Smooth muscle cell (in vitro differentiated cells): ENCODE measurements around the gene MED12L. TPM values are rescaled to one million over a fixed set of nuclear protein-coding genes. Genes with fewer than 3 reads are reported as not detected.
A peak's percentile ranks its signal among the peaks of the same experiment; 100 is the strongest.

Source experiments
- DNase-seq: peaks from one replicate; lab custom pipeline; 2025; ENCODE audit not compliant: unreplicated experiment; lab: John Stamatoyannopoulos, UW
- H2AFZ ChIP-seq: fragments of 200-600 bp; sonication (generic); 2 replicates; pipeline ENCODE4 v1.6.0; 2016; ENCODE audit warnings: antibody characterized with exemption, low read depth, mild to moderate bottlenecking
- H3F3A ChIP-seq: fragments of 200-600 bp; sonication (generic); 2 replicates; pipeline ENCODE4 v1.6.0; 2017; ENCODE audit warnings: antibody characterized with exemption, low read depth
- H3K27ac ChIP-seq: fragments of 200-600 bp; sonication (generic); 2 replicates; pipeline ENCODE4 v1.5.1; 2016; ENCODE audit warnings: low read depth, mild to moderate bottlenecking
- H3K27me3 ChIP-seq: fragments of 200-600 bp; sonication (generic); 2 replicates; pipeline ENCODE4 v1.6.1; 2016; ENCODE audit warnings: low read depth, mild to moderate bottlenecking
- H3K36me3 ChIP-seq: fragments of 200-600 bp; sonication (generic); 2 replicates; pipeline ENCODE4 v1.5.1; 2016; ENCODE audit warnings: low read depth
- H3K4me1 ChIP-seq: fragments of 200-600 bp; sonication (generic); 2 replicates; pipeline ENCODE4 v1.5.1; 2016; ENCODE audit warnings: low read depth
- H3K4me2 ChIP-seq: fragments of 200-600 bp; sonication (generic); 2 replicates; pipeline ENCODE4 v1.6.0; 2016; ENCODE audit warnings: mild to moderate bottlenecking
- H3K4me3 ChIP-seq: fragments of 200-600 bp; sonication (generic); 2 replicates; pipeline ENCODE4 v1.5.1; 2016; ENCODE audit warnings: mild to moderate bottlenecking
- H3K79me2 ChIP-seq: fragments of 200-600 bp; sonication (generic); 2 replicates; pipeline ENCODE4 v1.6.0; 2016; ENCODE audit warnings: low read depth, mild to moderate bottlenecking
- H3K9ac ChIP-seq: fragments of 200-600 bp; sonication (generic); 2 replicates; pipeline ENCODE4 v1.6.0; 2016; ENCODE audit warnings: low read depth
- H3K9me3 ChIP-seq: fragments of 200-600 bp; sonication (generic); replicated peaks from 2 replicates; pipeline ENCODE4 v1.5.1; 2016; ENCODE audit warnings: low read depth
- H4K20me1 ChIP-seq: fragments of 200-600 bp; sonication (generic); 2 replicates; pipeline ENCODE4 v1.6.0; 2016; ENCODE audit warnings: low read depth
- WGBS: methylation state at CpG from one replicate; pipeline ENCODE4 v1.1.7; 2016; ENCODE audit warnings: low lambda C conversion rate; 5-methylcytosine and 5-hydroxymethylcytosine counted together
- polyA plus RNA-seq: library from polyadenylated mRNA; unstranded; fragments of >200 nt; fragmentation: Nextera tagmentation; extraction: Ambion mirVana; gene quantifications from 2 replicates; pipeline ENCODE4 v1.2.1, GENCODE V29; 2016
- total RNA-seq: library from RNA; depleted of rRNA; stranded (reverse); fragments of >200 nt; gene quantifications from 2 replicates; pipeline ENCODE4 v1.2.3, GENCODE V29; 2014
- TF ChIP-seq, protein P1 (sequence below): fragments of 200-600 bp; sonication (generic); IDR thresholded peaks from 2 replicates; pipeline ENCODE4 v1.5.1; 2017; ENCODE audit warnings: borderline replicate concordance, mild to moderate bottlenecking, antibody characterized with exemption; ENCODE audit not compliant: insufficient read depth, poor library complexity, severe bottlenecking

The MED12L gene
- total and polyA plus RNA-seq, 2 experiments from 2014 or later = 0.26 to 1.5 TPM

- no peak overlapping the region for H3K9ac ChIP-seq
- H3K36me3 ChIP-seq = no peaks in the 10 kb centered on the region
- H3K4me3 ChIP-seq = no peak overlapping the region
- 95% methylated on average over 6 of the region's 6 CpGs for WGBS
- no peaks in the 10 kb centered on the region for H3K27me3 ChIP-seq
- no peak for DNase-seq
- no peak overlapping the region for H2AFZ ChIP-seq
- no peaks in the 10 kb centered on the region for H3K9me3 ChIP-seq
- peaks cover 1% of the 10 kb centered on the region for H3F3A ChIP-seq
- TF ChIP-seq, protein P1, sequence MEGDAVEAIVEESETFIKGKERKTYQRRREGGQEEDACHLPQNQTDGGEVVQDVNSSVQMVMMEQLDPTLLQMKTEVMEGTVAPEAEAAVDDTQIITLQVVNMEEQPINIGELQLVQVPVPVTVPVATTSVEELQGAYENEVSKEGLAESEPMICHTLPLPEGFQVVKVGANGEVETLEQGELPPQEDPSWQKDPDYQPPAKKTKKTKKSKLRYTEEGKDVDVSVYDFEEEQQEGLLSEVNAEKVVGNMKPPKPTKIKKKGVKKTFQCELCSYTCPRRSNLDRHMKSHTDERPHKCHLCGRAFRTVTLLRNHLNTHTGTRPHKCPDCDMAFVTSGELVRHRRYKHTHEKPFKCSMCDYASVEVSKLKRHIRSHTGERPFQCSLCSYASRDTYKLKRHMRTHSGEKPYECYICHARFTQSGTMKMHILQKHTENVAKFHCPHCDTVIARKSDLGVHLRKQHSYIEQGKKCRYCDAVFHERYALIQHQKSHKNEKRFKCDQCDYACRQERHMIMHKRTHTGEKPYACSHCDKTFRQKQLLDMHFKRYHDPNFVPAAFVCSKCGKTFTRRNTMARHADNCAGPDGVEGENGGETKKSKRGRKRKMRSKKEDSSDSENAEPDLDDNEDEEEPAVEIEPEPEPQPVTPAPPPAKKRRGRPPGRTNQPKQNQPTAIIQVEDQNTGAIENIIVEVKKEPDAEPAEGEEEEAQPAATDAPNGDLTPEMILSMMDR = no peak
- H3K27ac ChIP-seq = no peak overlapping the region
- H3K4me1 ChIP-seq = peaks cover under 1% of the 10 kb centered on the region
- H4K20me1 ChIP-seq = no peaks in the 10 kb centered on the region
- no peaks in the 10 kb centered on the region for H3K79me2 ChIP-seq
- H3K4me2 ChIP-seq = no peak overlapping the region
Measured at GRCh38 chr3:151205482-151205881, 120.0 kb downstream of the MED12L start.

GRCh38 chr3:151206201-151206600 lies 120.7 kb downstream of the MED12L start:
- Histone ChIP-seq H3K79me2 (no peaks in the 10 kb centered on the region), H3K9ac (no peak overlapping the region), H3K4me1 (peaks cover 8% of the 10 kb centered on the region), H3K27me3 (no peaks in the 10 kb centered on the region), H3K4me3 (no peak overlapping the region), H3K27ac (no peak overlapping the region), H3K9me3 (no peaks in the 10 kb centered on the region), H2AFZ (no peak overlapping the region), H3K36me3 (no peaks in the 10 kb centered on the region), H4K20me1 (no peaks in the 10 kb centered on the region), H3K4me2 (no peak overlapping the region), H3F3A (peaks cover 5% of the 10 kb centered on the region)
- TF ChIP-seq, protein P1 = no peak
- WGBS = 86% methylated on average over 3 of the region's 3 CpGs
- DNase-seq = no peak

- Histone ChIP-seq H3K27me3 (no peaks in the 10 kb centered on the region), H3K9me3 (no peaks in the 10 kb centered on the region), H4K20me1 (no peaks in the 10 kb centered on the region), H3K79me2 (no peaks in the 10 kb centered on the region), H3K4me1 (peaks cover 13% of the 10 kb centered on the region), H3K4me3 (no peak overlapping the region), H3K27ac (peak overlapping the region; percentile 6), H2AFZ (no peak overlapping the region), H3K36me3 (no peaks in the 10 kb centered on the region), H3K9ac (no peak overlapping the region), H3F3A (peaks cover 5% of the 10 kb centered on the region), H3K4me2 (no peak overlapping the region)
- 70% methylated on average over 3 of the region's 3 CpGs for WGBS
- TF ChIP-seq, protein P1 = no peak
- DNase-seq = no peak
Measured at GRCh38 chr3:151209654-151210053, 124.2 kb downstream of the MED12L start.

DNA sequence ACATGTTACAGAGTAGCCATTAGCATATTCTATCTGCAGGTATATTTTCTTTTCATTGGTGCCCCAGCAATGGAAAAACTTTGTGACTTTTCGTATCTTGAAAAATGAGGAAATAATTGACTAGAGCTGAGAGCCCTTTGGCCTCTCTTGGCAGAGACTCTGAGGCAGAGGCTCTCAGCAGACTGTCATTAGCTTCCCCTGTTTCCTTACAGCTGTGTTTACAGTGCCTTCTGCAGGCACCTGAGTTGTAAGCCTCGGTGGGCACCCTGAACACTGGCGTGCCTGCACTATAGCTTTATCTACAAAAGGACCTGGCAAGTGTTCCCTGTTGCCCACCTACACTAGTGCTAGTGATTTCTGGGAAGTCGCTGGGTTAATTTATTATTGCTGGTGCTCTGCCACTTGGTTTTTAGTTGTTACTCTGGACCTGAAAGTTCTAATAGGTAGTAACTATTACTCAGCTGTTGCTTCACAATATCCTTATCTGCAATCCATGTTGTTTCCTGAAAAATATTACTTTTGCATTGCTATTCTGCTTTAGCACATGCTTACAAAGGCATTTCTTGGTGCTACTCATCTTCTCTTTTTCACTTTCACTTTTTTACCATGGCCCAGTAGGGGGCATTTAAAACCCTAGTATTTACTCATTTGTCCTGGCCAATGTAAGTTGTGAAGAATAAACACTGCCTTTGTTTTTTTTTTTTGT lies 125.4 kb downstream of the MED12L start:
- H3K4me3 ChIP-seq = peak overlapping the region; percentile 16
- H3K36me3 ChIP-seq = no peaks in the 10 kb centered on the region
- H3K27me3 ChIP-seq = no peaks in the 10 kb centered on the region
- no peaks in the 10 kb centered on the region for H3K9me3 ChIP-seq
- no peaks in the 10 kb centered on the region for H3K79me2 ChIP-seq
- H3K9ac ChIP-seq = no peak overlapping the region
- WGBS = 83% methylated on average over 4 of the region's 4 CpGs
- no peaks in the 10 kb centered on the region for H4K20me1 ChIP-seq
- H3K27ac ChIP-seq = no peak overlapping the region
- H3K4me1 ChIP-seq = peaks cover 13% of the 10 kb centered on the region
- DNase-seq = no peak
- TF ChIP-seq, protein P1 = no peak
- peaks cover 8% of the 10 kb centered on the region for H3F3A ChIP-seq
- no peak overlapping the region for H2AFZ ChIP-seq
- H3K4me2 ChIP-seq = no peak overlapping the region
